ENCODE results near the gene DCXR.

DCXR gene

GRCh38 chr17:82013772-82014321 is 23.6 kb downstream of the DCXR start:
- Mint-ChIP-seq H3K4me1 (no peaks in the 10 kb centered on the region), H3K4me3 (peak overlapping the region in 1 of 2 donors; percentile 35), H3K27ac (no peak overlapping the region), H3K9me3 (no peaks in the 10 kb centered on the region), H3K36me3 (peaks cover 6 to 11% of the 10 kb centered on the region in 2 donors), H3K27me3 (no peaks in the 10 kb centered on the region)
- ATAC-seq (replicated peaks) (no peak), DNase-seq (no peak)

GRCh38 chr17:82013341-82013740 is 24.2 kb downstream of the DCXR start:
- Mint-ChIP-seq H3K27me3 (no peaks in the 10 kb centered on the region), H3K36me3 (peaks cover 6 to 10% of the 10 kb centered on the region in 2 donors), H3K4me1 (no peaks in the 10 kb centered on the region), H3K4me3 (no peak overlapping the region), H3K27ac (no peak overlapping the region), H3K9me3 (no peaks in the 10 kb centered on the region)
- no peak for ATAC-seq (replicated peaks)
- no peak for DNase-seq

- ATAC-seq (replicated peaks): no peak
- H3K4me1 Mint-ChIP-seq: no peaks in the 10 kb centered on the region
- no peak overlapping the region for H3K4me3 Mint-ChIP-seq
- DNase-seq: no peak
- no peaks in the 10 kb centered on the region for H3K27me3 Mint-ChIP-seq
- peaks cover 6 to 14% of the 10 kb centered on the region in 2 donors for H3K36me3 Mint-ChIP-seq
- H3K9me3 Mint-ChIP-seq: no peaks in the 10 kb centered on the region
- no peak overlapping the region for H3K27ac Mint-ChIP-seq
Measured at GRCh38 chr17:82012640-82013295, 24.7 kb downstream of the DCXR start.

- Mint-ChIP-seq H3K27me3 (no peaks in the 10 kb centered on the region), H3K9me3 (no peaks in the 10 kb centered on the region), H3K4me1 (no peaks in the 10 kb centered on the region), H3K36me3 (peaks cover 6 to 14% of the 10 kb centered on the region in 2 donors), H3K4me3 (no peak overlapping the region), H3K27ac (no peak overlapping the region)
- DNase-seq (no peak), ATAC-seq (replicated peaks) (no peak)
Measured at GRCh38 chr17:82012261-82012639, 25.2 kb downstream of the DCXR start.

GRCh38 chr17:82011617-82012187 is 25.8 kb downstream of the DCXR start:
- Mint-ChIP-seq H3K27ac (no peak overlapping the region), H3K36me3 (peaks cover 6 to 14% of the 10 kb centered on the region in 2 donors)
- ATAC-seq (replicated peaks): no peak

GRCh38 chr17:82010575-82011525 is 26.6 kb downstream of the DCXR start:
- H3K4me3 Mint-ChIP-seq: no peak overlapping the region
- H3K9me3 Mint-ChIP-seq: no peaks in the 10 kb centered on the region
- no peak for DNase-seq
- no peaks in the 10 kb centered on the region for H3K27me3 Mint-ChIP-seq
- no peak for ATAC-seq (replicated peaks)
- H3K4me1 Mint-ChIP-seq: no peaks in the 10 kb centered on the region
- H3K27ac Mint-ChIP-seq: no peak overlapping the region
- H3K36me3 Mint-ChIP-seq: peaks cover 6 to 15% of the 10 kb centered on the region in 2 donors

More at GRCh38 chr17:82011617-82012187, 25.8 kb downstream of the DCXR start:
- H3K4me1 Mint-ChIP-seq: no peaks in the 10 kb centered on the region
- H3K27me3 Mint-ChIP-seq: no peaks in the 10 kb centered on the region
- no peak overlapping the region for H3K4me3 Mint-ChIP-seq
- no peak for DNase-seq
- H3K9me3 Mint-ChIP-seq: no peaks in the 10 kb centered on the region

GRCh38 chr17:82009413-82009812 is 28.1 kb downstream of the DCXR start:
- H3K27me3 Mint-ChIP-seq: no peaks in the 10 kb centered on the region
- no peak for DNase-seq

GRCh38 chr17:82008941-82009405 is 28.5 kb downstream of the DCXR start:
- no peaks in the 10 kb centered on the region for H3K9me3 Mint-ChIP-seq
- DNase-seq: no peak
- no peaks in the 10 kb centered on the region for H3K4me1 Mint-ChIP-seq
- no peak overlapping the region for H3K4me3 Mint-ChIP-seq
- ATAC-seq (replicated peaks): no peak
- no peak overlapping the region for H3K27ac Mint-ChIP-seq
- peaks cover 6 to 15% of the 10 kb centered on the region in 2 donors for H3K36me3 Mint-ChIP-seq
- no peaks in the 10 kb centered on the region for H3K27me3 Mint-ChIP-seq

More at GRCh38 chr17:82009413-82009812, 28.1 kb downstream of the DCXR start:
- Mint-ChIP-seq H3K4me1 (no peaks in the 10 kb centered on the region), H3K27ac (no peak overlapping the region), H3K4me3 (no peak overlapping the region), H3K9me3 (no peaks in the 10 kb centered on the region), H3K36me3 (peaks cover 6 to 15% of the 10 kb centered on the region in 2 donors)
- no peak for ATAC-seq (replicated peaks)

- ATAC-seq (replicated peaks) (no peak), DNase-seq (no peak)
- peak overlapping the region; percentile 59 for H3K27ac Mint-ChIP-seq
- no peaks in the 10 kb centered on the region for H3K4me1 Mint-ChIP-seq
- H3K36me3 Mint-ChIP-seq: peaks cover 6 to 15% of the 10 kb centered on the region in 2 donors
- no peaks in the 10 kb centered on the region for H3K9me3 Mint-ChIP-seq
- H3K27me3 Mint-ChIP-seq: no peaks in the 10 kb centered on the region
- H3K4me3 Mint-ChIP-seq: no peak overlapping the region
Measured at GRCh38 chr17:82008258-82008940, 29.1 kb downstream of the DCXR start.

- peak overlapping the region; percentile 59 for H3K27ac Mint-ChIP-seq
- no peaks in the 10 kb centered on the region for H3K4me1 Mint-ChIP-seq
- H3K9me3 Mint-ChIP-seq: no peaks in the 10 kb centered on the region
- no peaks in the 10 kb centered on the region for H3K27me3 Mint-ChIP-seq
- no peak overlapping the region for H3K4me3 Mint-ChIP-seq
- ATAC-seq (replicated peaks) (no peak), DNase-seq (no peak)
- peaks cover 6 to 13% of the 10 kb centered on the region in 2 donors for H3K36me3 Mint-ChIP-seq
Measured at GRCh38 chr17:82007495-82008257, 29.8 kb downstream of the DCXR start.

GRCh38 chr17:82007228-82007494 is 30.3 kb downstream of the DCXR start:
- H3K36me3 Mint-ChIP-seq: peaks cover 6 to 12% of the 10 kb centered on the region in 2 donors
- ATAC-seq (replicated peaks) (no peak), DNase-seq (no peak)
- H3K9me3 Mint-ChIP-seq: no peaks in the 10 kb centered on the region
- no peak overlapping the region for H3K27ac Mint-ChIP-seq
- H3K27me3 Mint-ChIP-seq: no peaks in the 10 kb centered on the region
- H3K4me1 Mint-ChIP-seq: no peaks in the 10 kb centered on the region
- H3K4me3 Mint-ChIP-seq: no peak overlapping the region

GRCh38 chr17:82006468-82007227 is 30.8 kb downstream of the DCXR start:
- DNase-seq: no peak
- H3K4me3 Mint-ChIP-seq: no peak overlapping the region
- no peak overlapping the region for H3K27ac Mint-ChIP-seq

More at GRCh38 chr17:82006468-82007227, 30.8 kb downstream of the DCXR start:
- H3K9me3 Mint-ChIP-seq: no peaks in the 10 kb centered on the region
- H3K27me3 Mint-ChIP-seq: no peaks in the 10 kb centered on the region
- H3K36me3 Mint-ChIP-seq: peaks cover 6 to 12% of the 10 kb centered on the region in 2 donors
- no peak for ATAC-seq (replicated peaks)
- peaks cover 0 to under 1% of the 10 kb centered on the region in 2 donors for H3K4me1 Mint-ChIP-seq
